H9 (cell line): ENCODE results near the gene TBC1D22A. TPM values are rescaled to one million over a fixed set of nuclear protein-coding genes. Genes with fewer than 3 reads are reported as not detected.

Source experiments
- DNase-seq: peaks from one replicate; pipeline ENCODE4 v3.0.0-alpha.2; 2017
- H2AFZ ChIP-seq: one replicate; pipeline ENCODE4 v1.6.1; 2013; ENCODE audit warnings: mild to moderate bottlenecking, low read length, control low read depth, moderate library complexity
- H2AK5ac ChIP-seq: 2 replicates; pipeline ENCODE4 v1.6.1; 2013; ENCODE audit warnings: low read length, control low read depth, mixed read lengths; ENCODE audit not compliant: insufficient read length
- H2BK120ac ChIP-seq: one replicate; pipeline ENCODE4 v1.6.1; 2013; ENCODE audit warnings: low read depth, mild to moderate bottlenecking, low read length, control low read depth, inconsistent platforms; ENCODE audit not compliant: poor library complexity, severe bottlenecking
- H2BK12ac ChIP-seq: 2 replicates; pipeline ENCODE4 v1.6.1; 2013; ENCODE audit warnings: low read length, control low read depth, mixed read lengths, low read depth; ENCODE audit not compliant: insufficient read length
- H2BK15ac ChIP-seq: 2 replicates; pipeline ENCODE4 v1.6.1; 2013; ENCODE audit warnings: low read depth, low read length, control low read depth
- H2BK20ac ChIP-seq: one replicate; pipeline ENCODE4 v1.6.1; 2013; ENCODE audit warnings: low read depth, mild to moderate bottlenecking, low read length, control low read depth, inconsistent platforms; ENCODE audit not compliant: poor library complexity, severe bottlenecking
- H2BK5ac ChIP-seq: 2 replicates; pipeline ENCODE4 v1.6.1; 2013; ENCODE audit warnings: low read length, control low read depth, mixed read lengths; ENCODE audit not compliant: insufficient read length
- H3K14ac ChIP-seq: 2 replicates; pipeline ENCODE4 v1.6.1; 2013; ENCODE audit warnings: low read length, control low read depth; ENCODE audit not compliant: insufficient read depth
- H3K18ac ChIP-seq: 2 replicates; pipeline ENCODE4 v1.6.1; 2013; ENCODE audit warnings: low read depth, mild to moderate bottlenecking, mixed read lengths, low read length, control low read depth; ENCODE audit not compliant: insufficient read length
- H3K23ac ChIP-seq: 2 replicates; pipeline ENCODE4 v1.6.1; 2013; ENCODE audit warnings: low read length, control low read depth, mixed read lengths, low read depth; ENCODE audit not compliant: insufficient read length
- H3K23me2 ChIP-seq: 2 replicates; pipeline ENCODE4 v1.6.1; 2013; ENCODE audit warnings: low read depth, mild to moderate bottlenecking, mixed read lengths, low read length, control low read depth; ENCODE audit not compliant: insufficient read length, poor library complexity, severe bottlenecking
- H3K27ac ChIP-seq: 2 replicates; pipeline ENCODE4 v1.5.1; 2013; ENCODE audit warnings: low read length, control low read depth, mixed read lengths, low read depth; ENCODE audit not compliant: insufficient read length
- H3K27me3 ChIP-seq: 2 replicates; pipeline ENCODE4 v1.6.1; 2013; ENCODE audit warnings: low read length, control low read depth, inconsistent platforms; ENCODE audit not compliant: insufficient read depth
- H3K4ac ChIP-seq: 2 replicates; pipeline ENCODE4 v1.6.1; 2013; ENCODE audit warnings: low read depth, mild to moderate bottlenecking, control low read depth, inconsistent platforms, low read length, moderate library complexity
- H3K4me1 ChIP-seq: 2 replicates; pipeline ENCODE4 v1.6.1; 2013; ENCODE audit warnings: low read length, control low read depth, inconsistent platforms; ENCODE audit not compliant: insufficient read depth
- H3K4me2 ChIP-seq: 2 replicates; pipeline ENCODE4 v1.6.1; 2013; ENCODE audit warnings: low read length, control low read depth, mixed read lengths; ENCODE audit not compliant: insufficient read length, insufficient read depth
- H3K56ac ChIP-seq: 2 replicates; pipeline ENCODE4 v1.6.1; 2013; ENCODE audit warnings: low read depth, mild to moderate bottlenecking, mixed read lengths, low read length, control low read depth; ENCODE audit not compliant: insufficient read length
- H3K79me1 ChIP-seq: 2 replicates; pipeline ENCODE4 v1.6.1; 2013; ENCODE audit warnings: low read depth, mild to moderate bottlenecking, moderate library complexity, low read length, control low read depth, inconsistent platforms; ENCODE audit not compliant: insufficient read depth, poor library complexity, severe bottlenecking
- H3K79me2 ChIP-seq: 2 replicates; pipeline ENCODE4 v1.6.1; 2013; ENCODE audit warnings: low read length, control low read depth, inconsistent platforms; ENCODE audit not compliant: insufficient read depth
- H3K9ac ChIP-seq: 2 replicates; pipeline ENCODE4 v1.6.1; 2013; ENCODE audit warnings: low read length, control low read depth, mixed read lengths; ENCODE audit not compliant: insufficient read length; ENCODE audit errors: extremely low read depth
- H3K9me3 ChIP-seq: one replicate; pipeline ENCODE4 v1.6.1; 2013; ENCODE audit warnings: low read depth, low read length, inconsistent platforms; ENCODE audit not compliant: control insufficient read depth
- H3T11ph ChIP-seq: one replicate; pipeline ENCODE4 v1.6.1; 2013; ENCODE audit warnings: mild to moderate bottlenecking, low read length, control low read depth, inconsistent platforms
- H4K20me1 ChIP-seq: one replicate; pipeline ENCODE4 v1.6.1; 2013; ENCODE audit not compliant: control insufficient read depth, insufficient read length, insufficient read depth
- H4K5ac ChIP-seq: 2 replicates; pipeline ENCODE4 v1.6.1; 2013; ENCODE audit warnings: low read depth, mild to moderate bottlenecking, mixed read lengths, low read length, control low read depth; ENCODE audit not compliant: insufficient read length
- H4K8ac ChIP-seq: replicated peaks from 2 replicates; pipeline ENCODE4 v1.6.1; 2013; ENCODE audit warnings: low read length, control low read depth, mixed read lengths, low read depth; ENCODE audit not compliant: insufficient read length
- H4K91ac ChIP-seq: 2 replicates; pipeline ENCODE4 v1.6.1; 2013; ENCODE audit warnings: low read depth, mild to moderate bottlenecking, moderate library complexity, mixed read lengths, low read length, control low read depth; ENCODE audit not compliant: insufficient read length
- H3K27ac Mint-ChIP-seq, 3 experiments: 2 replicates in 2 of 3; 3 replicates in 1 of 3; pipeline ENCODE4 v1.8.0; 2020 to 2021; ENCODE audit warnings: mixed read lengths in 3 of 3, mild to moderate bottlenecking in 1 of 3, moderate library complexity in 1 of 3
- H3K27me3 Mint-ChIP-seq: 2 replicates; pipeline ENCODE4 v1.8.0; 2021; ENCODE audit warnings: low read depth, mild to moderate bottlenecking, moderate library complexity, mixed read lengths
- H3K36me3 Mint-ChIP-seq, 3 experiments: 2 replicates in 2 of 3; 3 replicates in 1 of 3; pipeline ENCODE4 v1.8.0; 2020 to 2021; ENCODE audit warnings: low read depth in 3 of 3, mixed read lengths in 3 of 3; ENCODE audit not compliant: insufficient read depth in 1 of 3
- H3K4me1 Mint-ChIP-seq, 2 experiments: 2 replicates each; pipeline ENCODE4 v1.8.0; 2020; ENCODE audit warnings: mixed read lengths in 2 of 2
- H3K4me3 Mint-ChIP-seq, 2 experiments: 2 replicates in 1 of 2; 3 replicates in 1 of 2; pipeline ENCODE4 v1.8.0; 2020 to 2021; ENCODE audit warnings: mild to moderate bottlenecking in 2 of 2, mixed read lengths in 2 of 2, moderate library complexity in 1 of 2
- H3K9me3 Mint-ChIP-seq, 2 experiments: 2 replicates in 1 of 2; 3 replicates in 1 of 2; pipeline ENCODE4 v1.8.0; 2020; ENCODE audit warnings: mild to moderate bottlenecking in 2 of 2, mixed read lengths in 2 of 2, moderate library complexity in 1 of 2
- WGBS: extraction: QIAGEN DNeasy Blood & Tissue Kit; methylation state at CpG from one replicate; pipeline ENCODE4 v1.1.7; 2013; ENCODE audit warnings: missing lambda C conversion rate, low lambda C conversion rate, mixed read lengths; ENCODE audit not compliant: insufficient read length; ENCODE audit errors: extremely low coverage; 5-methylcytosine and 5-hydroxymethylcytosine counted together
- total RNA-seq: library from RNA; stranded (reverse); gene quantifications from 2 replicates; pipeline ENCODE4 v1.2.1, GENCODE V29; 2021
- TF ChIP-seq, protein P1 (sequence below): fragments of 200-600 bp; sonication (generic); conservative IDR thresholded peaks from 3 replicates; pipeline ENCODE4 v1.8.0; 2021; ENCODE audit warnings: antibody characterized with exemption, mild to moderate bottlenecking

Gene TBC1D22A
- total RNA-seq, 1 experiment from 2014 or later: 20.8 TPM

GRCh38 chr22:47014636-47015345, 252.3 kb downstream of the TBC1D22A start:
- H3K9me3 Mint-ChIP-seq: peaks cover 0 to 2% of the 10 kb centered on the region in 2 experiments; a peak in 3 of 5 replicates
- Histone ChIP-seq H2BK5ac (no peak overlapping the region), H2BK15ac (no peak overlapping the region), H3K23ac (no peak overlapping the region), H3T11ph (no peak overlapping the region), H4K8ac (no peak overlapping the region), H3K79me2 (no peaks in the 10 kb centered on the region), H4K91ac (no peak overlapping the region), H3K79me1 (no peaks in the 10 kb centered on the region), H3K18ac (no peak overlapping the region), H3K9ac (no peak overlapping the region), H3K9me3 (no peaks in the 10 kb centered on the region), H2BK12ac (no peak overlapping the region), H3K23me2 (no peaks in the 10 kb centered on the region), H3K27ac (no peak overlapping the region), H4K20me1 (no peaks in the 10 kb centered on the region), H3K14ac (no peak overlapping the region; the same call in 1 of the 2 replicates), H2AK5ac (no peak overlapping the region), H2BK20ac (no peak overlapping the region), H2BK120ac (no peak overlapping the region), H3K27me3 (no peaks in the 10 kb centered on the region), H3K4me1 (no peaks in the 10 kb centered on the region), H3K4ac (no peak overlapping the region), H4K5ac (no peak overlapping the region), H3K4me2 (no peak overlapping the region), H2AFZ (no peak overlapping the region), H3K56ac (no peak overlapping the region)
- H3K36me3 Mint-ChIP-seq: peaks cover 5 to 7% (median 6%) of the 10 kb centered on the region in 3 experiments; a peak in 4 of 7 replicates
- H3K27me3 Mint-ChIP-seq: no peaks in the 10 kb centered on the region; the same call in none of the 2 replicates
- H3K4me3 Mint-ChIP-seq: no peak overlapping the region
- no peak overlapping the region for H3K27ac Mint-ChIP-seq
- no CpG with 5 or more reads among the region's 21 CpGs for WGBS
- TF ChIP-seq, protein P1, sequence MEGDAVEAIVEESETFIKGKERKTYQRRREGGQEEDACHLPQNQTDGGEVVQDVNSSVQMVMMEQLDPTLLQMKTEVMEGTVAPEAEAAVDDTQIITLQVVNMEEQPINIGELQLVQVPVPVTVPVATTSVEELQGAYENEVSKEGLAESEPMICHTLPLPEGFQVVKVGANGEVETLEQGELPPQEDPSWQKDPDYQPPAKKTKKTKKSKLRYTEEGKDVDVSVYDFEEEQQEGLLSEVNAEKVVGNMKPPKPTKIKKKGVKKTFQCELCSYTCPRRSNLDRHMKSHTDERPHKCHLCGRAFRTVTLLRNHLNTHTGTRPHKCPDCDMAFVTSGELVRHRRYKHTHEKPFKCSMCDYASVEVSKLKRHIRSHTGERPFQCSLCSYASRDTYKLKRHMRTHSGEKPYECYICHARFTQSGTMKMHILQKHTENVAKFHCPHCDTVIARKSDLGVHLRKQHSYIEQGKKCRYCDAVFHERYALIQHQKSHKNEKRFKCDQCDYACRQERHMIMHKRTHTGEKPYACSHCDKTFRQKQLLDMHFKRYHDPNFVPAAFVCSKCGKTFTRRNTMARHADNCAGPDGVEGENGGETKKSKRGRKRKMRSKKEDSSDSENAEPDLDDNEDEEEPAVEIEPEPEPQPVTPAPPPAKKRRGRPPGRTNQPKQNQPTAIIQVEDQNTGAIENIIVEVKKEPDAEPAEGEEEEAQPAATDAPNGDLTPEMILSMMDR: no peak
- no peak for DNase-seq
- peaks cover 15 to 21% of the 10 kb centered on the region in 2 experiments for H3K4me1 Mint-ChIP-seq
